CD8-positive, alpha-beta memory T cell (primary cell): ENCODE measurements around the gene RPUSD1. TPM values are rescaled to one million over a fixed set of nuclear protein-coding genes. Genes with fewer than 3 reads are reported as not detected.
"Not testable (repeated sequence)": the region's sequence is repeated elsewhere in the genome, so short reads cannot be mapped to it uniquely, and the experiment has no call there.

ENCODE experiments used
- CTCF ChIA-PET: fragments of 350-600 bp; sonication (Branson Sonifier 250); formaldehyde crosslinking; loops from one replicate; lab custom pipeline; 2021; ENCODE audit warnings: antibody characterized with exemption; lab: Charles Lee
- POLR2A ChIA-PET: fragments of 350-600 bp; sonication (Branson Sonifier 250); formaldehyde crosslinking; loops from one replicate; lab custom pipeline; 2021; ENCODE audit warnings: antibody characterized with exemption; lab: Charles Lee
- DNase-seq, 5 donors: peaks; one replicate each; pipeline versions ENCODE4 v3.0.0 to v3.0.0-alpha.2; 2020 to 2022; ENCODE audit warnings: mixed read lengths in 1 of 5
- H3K27ac ChIP-seq: one replicate; pipeline ENCODE4 v1.7.0; 2013; ENCODE audit warnings: low read depth, mild to moderate bottlenecking, low read length, moderate library complexity
- H3K27me3 ChIP-seq: 2 replicates; pipeline ENCODE4 v1.7.0; 2013; ENCODE audit warnings: low read length, mild to moderate bottlenecking; ENCODE audit not compliant: insufficient read depth, poor library complexity, severe bottlenecking
- H3K36me3 ChIP-seq: 2 replicates; pipeline ENCODE4 v1.7.0; 2013; ENCODE audit warnings: mild to moderate bottlenecking, low read length, moderate library complexity; ENCODE audit not compliant: insufficient read depth
- H3K4me1 ChIP-seq: 2 replicates; pipeline ENCODE4 v1.7.0; 2013; ENCODE audit warnings: mild to moderate bottlenecking, low read length, moderate library complexity; ENCODE audit not compliant: insufficient read depth
- H3K4me3 ChIP-seq: 2 replicates; pipeline ENCODE4 v1.7.0; 2013; ENCODE audit warnings: mild to moderate bottlenecking, low read length
- H3K9me3 ChIP-seq: 2 replicates; pipeline ENCODE4 v1.7.0; 2013; ENCODE audit warnings: mild to moderate bottlenecking, low read length
- H3K27ac Mint-ChIP-seq, 8 donors: one replicate each; pipeline ENCODE4 v1.8.0; 2020 to 2021; ENCODE audit warnings: mixed read lengths in 8 of 8, mild to moderate bottlenecking in 6 of 8, inconsistent platforms in 3 of 8, moderate library complexity in 3 of 8
- H3K27me3 Mint-ChIP-seq, 2 donors: one replicate each; pipeline ENCODE4 v1.8.0; 2020 to 2021; ENCODE audit warnings: mixed read lengths in 2 of 2, mild to moderate bottlenecking in 1 of 2, moderate library complexity in 1 of 2
- H3K36me3 Mint-ChIP-seq, 3 donors: one replicate each; pipeline ENCODE4 v1.8.0; 2020 to 2021; ENCODE audit warnings: mixed read lengths in 3 of 3, inconsistent platforms in 1 of 3, mild to moderate bottlenecking in 1 of 3
- H3K4me1 Mint-ChIP-seq, 3 donors: one replicate each; pipeline ENCODE4 v1.8.0; 2020 to 2021; ENCODE audit warnings: mixed read lengths in 3 of 3, inconsistent platforms in 1 of 3, mild to moderate bottlenecking in 1 of 3
- H3K4me3 Mint-ChIP-seq, 7 donors: one replicate each; pipeline ENCODE4 v1.8.0; 2020 to 2021; ENCODE audit warnings: mixed read lengths in 7 of 7, mild to moderate bottlenecking in 6 of 7, moderate library complexity in 4 of 7, inconsistent platforms in 2 of 7
- H3K9me3 Mint-ChIP-seq, 5 donors: one replicate each; pipeline ENCODE4 v1.8.0; 2020 to 2022; ENCODE audit warnings: mixed read lengths in 5 of 5, mild to moderate bottlenecking in 3 of 5, moderate library complexity in 2 of 5, inconsistent platforms in 1 of 5
- polyA plus RNA-seq: library from polyadenylated mRNA; unstranded; fragments of 300-500 nt; fragmentation: Illumina TruSeq; gene quantifications from one replicate; pipeline ENCODE4 v1.2.3, GENCODE V29; 2021
- total RNA-seq, 2 experiments: library from RNA; stranded (reverse); gene quantifications; one replicate each; pipeline ENCODE4 v1.2.3, GENCODE V29; 2021

Gene RPUSD1
- total and polyA plus RNA-seq, 3 experiments from 2014 or later, result 34.2 to 44.5 (median 40.2) TPM

DNA sequence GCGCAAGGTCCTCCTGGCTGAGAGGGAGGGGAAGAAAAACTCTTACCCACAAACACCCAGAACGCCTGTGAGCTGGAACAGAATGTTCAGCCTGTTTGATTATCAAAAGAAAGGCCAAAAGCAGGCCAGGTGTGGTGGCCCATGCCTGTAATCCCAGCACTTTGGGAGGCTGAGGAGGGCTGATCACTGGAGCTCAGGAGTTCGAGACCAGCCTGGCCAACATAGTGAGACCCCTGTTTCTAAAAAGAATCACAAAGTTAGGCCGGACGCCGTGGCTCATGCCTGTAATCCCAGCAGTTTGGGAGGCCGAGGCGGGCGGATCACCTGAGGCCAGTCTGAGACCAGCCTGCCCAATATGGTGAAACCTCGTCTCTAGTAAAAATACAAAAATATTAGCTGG lies 11.9 kb downstream of the RPUSD1 start:
- H3K36me3 Mint-ChIP-seq, H3K36me3 ChIP-seq, H3K9me3 ChIP-seq, H3K27ac Mint-ChIP-seq, H3K9me3 Mint-ChIP-seq, DNase-seq, H3K4me1 ChIP-seq, H3K4me3 ChIP-seq, POLR2A ChIA-PET, H3K27me3 ChIP-seq, H3K4me3 Mint-ChIP-seq, H3K27ac ChIP-seq, H3K4me1 Mint-ChIP-seq: not testable (repeated sequence)
- CTCF ChIA-PET, result interaction anchor here (1.7 kb wide), 1 partner anchor 64 kb away, joined by 4 read pairs; no protein-coding TSS in a partner anchor
- peaks cover 6 to 15% of the 10 kb centered on the region in 2 donors for H3K27me3 Mint-ChIP-seq

DNA sequence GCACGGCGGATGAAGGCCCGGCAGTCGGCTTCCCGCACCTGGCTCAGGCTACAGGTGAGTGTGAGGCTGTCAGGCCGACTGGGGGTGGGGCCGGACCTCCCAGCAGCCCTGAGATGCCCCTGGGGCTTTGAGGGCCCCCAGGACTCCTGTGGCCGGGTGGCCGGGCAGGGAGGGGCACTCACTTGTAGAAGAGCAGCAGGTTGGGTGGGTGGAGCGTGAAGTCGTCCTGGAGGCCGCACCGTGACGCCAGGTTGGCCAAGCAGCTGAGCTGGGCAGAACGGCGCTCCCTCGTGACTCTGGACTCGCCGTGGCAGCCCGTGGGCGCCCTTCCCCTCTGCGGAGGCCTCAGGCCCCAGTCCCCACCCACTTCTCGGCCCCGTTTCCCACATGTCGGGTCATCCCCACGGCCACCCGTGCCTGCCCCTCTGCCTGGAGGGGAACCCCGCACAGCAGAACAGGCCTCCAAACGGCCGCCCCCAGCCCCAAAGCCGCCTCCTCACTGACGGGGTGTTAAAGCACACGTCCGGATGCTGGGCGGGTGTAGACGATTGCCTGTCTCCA lies 12.9 kb downstream of the RPUSD1 start:
- H3K36me3 ChIP-seq, result no peaks in the 10 kb centered on the region
- Mint-ChIP-seq H3K27me3 (peaks cover 6 to 11% of the 10 kb centered on the region in 2 donors), H3K27ac (no peak overlapping the region), H3K36me3 (no peaks in the 10 kb centered on the region), H3K4me1 (peaks cover 0 to 3% (median 0%) of the 10 kb centered on the region in 3 donors), H3K9me3 (no peaks in the 10 kb centered on the region), H3K4me3 (no peak overlapping the region)
- H3K9me3 ChIP-seq, result no peaks in the 10 kb centered on the region
- ChIA-PET POLR2A (no interaction called here), CTCF (no interaction called here)
- no peaks in the 10 kb centered on the region for H3K27me3 ChIP-seq
- no peak for DNase-seq
- no peak overlapping the region for H3K4me3 ChIP-seq
- no peak overlapping the region for H3K27ac ChIP-seq
- no peaks in the 10 kb centered on the region for H3K4me1 ChIP-seq

DNA sequence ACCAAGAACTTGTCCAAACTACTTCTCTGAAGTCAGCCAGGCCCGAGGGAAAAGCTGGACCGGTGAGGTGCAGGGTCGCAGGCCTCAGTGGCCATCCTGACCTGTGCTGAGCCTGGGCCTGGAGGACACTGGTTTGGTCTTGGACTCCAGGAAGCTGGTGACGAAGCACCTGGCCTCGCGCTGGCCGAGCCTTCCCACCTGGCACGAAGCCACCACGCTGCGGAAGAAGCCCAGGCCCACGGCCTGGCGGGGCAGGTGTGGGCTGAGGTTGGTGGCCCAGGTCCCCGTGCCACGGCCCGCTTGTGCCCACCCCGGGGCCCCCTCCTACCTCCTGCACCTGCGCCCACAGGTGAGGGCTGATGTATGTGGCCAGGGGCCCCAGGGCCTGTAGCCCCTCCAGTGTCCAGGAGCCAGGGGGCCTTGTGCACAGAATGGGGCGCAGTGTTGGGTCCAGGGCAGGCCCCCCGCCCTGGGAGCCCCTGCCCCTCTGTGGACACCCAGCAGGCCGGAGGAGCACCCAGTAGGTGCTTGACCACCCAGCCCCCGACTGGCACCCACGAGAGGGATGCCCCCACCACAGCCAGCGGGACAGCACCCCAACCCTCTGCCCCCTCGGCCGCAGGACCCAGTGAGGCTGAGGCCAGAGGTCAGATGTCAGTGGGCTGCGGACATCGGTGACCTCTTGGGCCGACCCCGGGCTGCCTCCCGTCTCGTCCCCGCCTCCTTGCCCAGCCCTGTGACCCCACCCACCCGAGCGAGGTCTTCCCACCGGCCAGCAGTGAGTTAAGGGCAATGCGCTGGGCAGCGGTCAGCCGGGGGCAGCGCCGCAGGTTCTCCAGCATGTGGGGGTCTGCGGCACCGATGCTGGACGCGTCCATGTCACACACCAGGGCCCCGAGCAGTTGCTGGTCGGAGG lies 13.8 kb downstream of the RPUSD1 start:
- CTCF ChIA-PET, result no interaction called here
- no peak overlapping the region for H3K4me3 ChIP-seq
- H3K27me3 ChIP-seq, result no peaks in the 10 kb centered on the region
- Mint-ChIP-seq H3K36me3 (no peaks in the 10 kb centered on the region), H3K9me3 (no peaks in the 10 kb centered on the region), H3K27ac (no peak overlapping the region), H3K4me3 (no peak overlapping the region), H3K4me1 (peaks cover 0 to 3% (median 0%) of the 10 kb centered on the region in 3 donors), H3K27me3 (peaks cover 6 to 10% of the 10 kb centered on the region in 2 donors)
- no peak overlapping the region for H3K27ac ChIP-seq
- H3K36me3 ChIP-seq, result no peaks in the 10 kb centered on the region
- no peak for DNase-seq
- POLR2A ChIA-PET, result interaction anchor here (0.6 kb wide), 1 partner anchor 11 kb away, joined by 3 read pairs; no protein-coding TSS in a partner anchor
- H3K4me1 ChIP-seq, result no peaks in the 10 kb centered on the region
- no peaks in the 10 kb centered on the region for H3K9me3 ChIP-seq

DNA sequence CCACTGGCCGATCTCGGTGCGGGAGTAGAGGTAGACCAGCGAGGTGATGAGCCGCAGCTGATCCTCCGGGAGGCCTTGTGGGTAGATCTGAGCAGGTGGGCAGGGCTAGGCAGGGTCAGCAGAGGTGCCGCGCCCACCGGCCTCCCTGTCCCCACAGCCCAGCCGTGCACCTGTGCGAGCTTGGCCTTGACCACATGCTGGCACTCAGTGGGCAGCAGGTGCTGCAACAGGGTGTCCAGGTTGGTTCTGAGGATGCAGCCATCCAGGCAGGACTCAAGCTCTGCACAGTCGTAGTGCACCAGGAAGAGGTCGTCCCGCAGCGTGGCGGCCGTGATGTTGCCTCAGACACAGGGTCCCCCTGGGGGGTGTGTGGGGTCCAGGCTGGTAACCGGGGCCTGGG lies 15.2 kb downstream of the RPUSD1 start:
- Mint-ChIP-seq H3K27ac (no peak overlapping the region), H3K27me3 (peaks cover 6 to 9% of the 10 kb centered on the region in 2 donors), H3K9me3 (no peaks in the 10 kb centered on the region), H3K4me1 (peaks cover 0 to 3% (median 0%) of the 10 kb centered on the region in 3 donors), H3K36me3 (no peaks in the 10 kb centered on the region), H3K4me3 (no peak overlapping the region)
- DNase-seq, result no peak
- no peak overlapping the region for H3K4me3 ChIP-seq
- ChIA-PET CTCF (interaction anchor here (0.7 kb wide), 1 partner anchor 9 kb away, joined by 4 read pairs; no protein-coding TSS in a partner anchor), POLR2A (interaction anchor here (0.8 to 0.9 kb wide), 2 partner anchors 12 to 28 kb away, joined by 3 to 6 read pairs; no protein-coding TSS in a partner anchor)
- no peaks in the 10 kb centered on the region for H3K4me1 ChIP-seq
- no peak overlapping the region for H3K27ac ChIP-seq
- no peaks in the 10 kb centered on the region for H3K36me3 ChIP-seq
- no peaks in the 10 kb centered on the region for H3K27me3 ChIP-seq
- H3K9me3 ChIP-seq, result no peaks in the 10 kb centered on the region

DNA sequence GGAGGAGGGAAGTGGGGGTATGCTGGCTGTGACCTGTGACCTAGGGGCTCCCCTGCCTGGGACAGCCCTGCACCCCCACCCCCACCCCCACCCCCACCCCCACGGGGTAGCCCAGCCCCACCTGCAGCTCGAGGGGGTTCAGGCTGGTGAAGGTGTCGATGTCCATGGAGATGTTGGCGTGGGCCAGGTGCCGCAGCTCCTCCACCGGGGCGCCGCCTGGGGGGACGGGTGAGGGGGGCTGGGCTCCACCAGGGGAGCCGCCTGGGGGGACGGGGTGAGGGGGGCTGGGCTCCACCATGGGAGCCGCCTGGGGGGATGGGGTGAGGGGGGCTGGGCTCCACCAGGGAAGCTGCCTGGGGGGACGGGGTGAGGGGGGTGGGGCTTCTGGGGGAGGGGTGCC lies 17.8 kb downstream of the RPUSD1 start:
- Histone ChIP-seq H3K27ac (no peak overlapping the region), H3K9me3 (no peaks in the 10 kb centered on the region), H3K36me3 (no peaks in the 10 kb centered on the region), H3K4me1 (no peaks in the 10 kb centered on the region), H3K4me3 (no peak overlapping the region), H3K27me3 (no peaks in the 10 kb centered on the region)
- Mint-ChIP-seq H3K27me3 (no peaks in the 10 kb centered on the region), H3K36me3 (no peaks in the 10 kb centered on the region), H3K4me3 (no peak overlapping the region), H3K4me1 (no peaks in the 10 kb centered on the region), H3K9me3 (no peaks in the 10 kb centered on the region), H3K27ac (no peak overlapping the region)
- CTCF ChIA-PET, result no interaction called here
- POLR2A ChIA-PET, result no interaction called here
- no peak for DNase-seq

DNA sequence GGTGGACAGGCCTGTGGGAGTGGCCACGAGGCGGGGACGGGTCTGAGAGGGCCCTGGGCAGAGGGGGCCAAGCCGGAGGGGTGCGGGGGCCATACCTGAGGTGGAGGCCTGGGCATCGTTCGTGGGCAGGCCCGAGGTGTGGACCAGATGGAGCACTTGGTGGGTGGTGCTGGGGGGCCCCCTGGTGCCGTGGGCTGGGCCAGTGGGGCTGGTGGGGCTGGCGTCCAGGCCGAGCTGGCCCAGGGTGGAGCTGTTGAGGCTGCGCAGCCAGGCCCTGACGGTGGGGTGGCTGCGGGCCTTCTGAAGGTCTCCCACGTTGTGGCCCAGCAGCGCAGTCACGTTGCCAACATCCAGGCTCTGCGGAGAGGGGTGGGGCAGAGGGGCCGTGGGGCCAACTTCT lies 18.2 kb downstream of the RPUSD1 start:
- Mint-ChIP-seq H3K9me3 (no peaks in the 10 kb centered on the region), H3K4me3 (no peak overlapping the region), H3K27me3 (no peaks in the 10 kb centered on the region), H3K36me3 (no peaks in the 10 kb centered on the region), H3K27ac (no peak overlapping the region), H3K4me1 (no peaks in the 10 kb centered on the region)
- Histone ChIP-seq H3K27ac (no peak overlapping the region), H3K4me1 (no peaks in the 10 kb centered on the region), H3K36me3 (no peaks in the 10 kb centered on the region), H3K27me3 (no peaks in the 10 kb centered on the region), H3K9me3 (no peaks in the 10 kb centered on the region), H3K4me3 (no peak overlapping the region)
- ChIA-PET POLR2A (no interaction called here), CTCF (interaction anchor here (1.0 kb wide), 1 partner anchor 15 kb away, joined by 3 read pairs; no protein-coding TSS in a partner anchor)
- DNase-seq, result no peak

DNA sequence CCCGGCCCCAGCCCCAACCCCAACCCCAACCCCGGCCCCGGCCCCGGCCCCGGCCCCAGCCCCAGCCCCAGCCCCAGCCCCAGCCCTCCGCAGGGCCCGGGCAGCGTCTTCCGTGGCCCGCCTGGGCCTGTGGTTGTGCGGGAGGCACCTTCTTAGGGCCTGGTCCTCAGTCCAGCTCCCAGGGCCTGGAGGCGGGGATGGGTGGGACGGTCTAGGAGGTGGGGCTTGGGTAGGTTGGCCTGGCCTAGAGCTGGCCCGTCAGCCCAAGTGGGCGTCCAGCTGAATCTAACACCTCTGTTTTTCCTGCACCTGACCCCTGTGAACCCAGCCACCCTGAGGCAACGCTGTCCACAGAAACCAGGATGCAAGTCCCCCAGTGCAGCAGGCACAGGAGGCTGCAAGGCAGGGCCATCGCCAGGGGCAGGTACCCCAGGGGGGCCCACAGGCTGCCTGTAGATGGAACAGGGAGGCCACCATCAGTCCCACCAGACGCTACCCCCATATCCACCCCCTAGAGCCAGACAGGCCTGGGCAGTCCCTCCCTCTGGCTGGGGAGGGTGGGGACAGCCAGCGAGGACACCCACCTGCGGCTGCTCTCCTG lies 18.9 kb downstream of the RPUSD1 start:
- no peak overlapping the region for H3K27ac ChIP-seq
- no peaks in the 10 kb centered on the region for H3K4me1 Mint-ChIP-seq
- no peak for DNase-seq
- no peaks in the 10 kb centered on the region for H3K4me1 ChIP-seq
- H3K27ac Mint-ChIP-seq, result no peak overlapping the region
- H3K27me3 ChIP-seq, result no peaks in the 10 kb centered on the region
- no peak overlapping the region for H3K4me3 Mint-ChIP-seq
- POLR2A ChIA-PET, result no interaction called here
- CTCF ChIA-PET, result interaction anchor here (1.0 kb wide), 1 partner anchor 16 kb away, joined by 3 read pairs; no protein-coding TSS in a partner anchor
- H3K4me3 ChIP-seq, result no peak overlapping the region
- H3K36me3 ChIP-seq, result no peaks in the 10 kb centered on the region
- H3K9me3 Mint-ChIP-seq, result no peaks in the 10 kb centered on the region
- no peaks in the 10 kb centered on the region for H3K9me3 ChIP-seq
- no peaks in the 10 kb centered on the region for H3K36me3 Mint-ChIP-seq
- no peaks in the 10 kb centered on the region for H3K27me3 Mint-ChIP-seq

DNA sequence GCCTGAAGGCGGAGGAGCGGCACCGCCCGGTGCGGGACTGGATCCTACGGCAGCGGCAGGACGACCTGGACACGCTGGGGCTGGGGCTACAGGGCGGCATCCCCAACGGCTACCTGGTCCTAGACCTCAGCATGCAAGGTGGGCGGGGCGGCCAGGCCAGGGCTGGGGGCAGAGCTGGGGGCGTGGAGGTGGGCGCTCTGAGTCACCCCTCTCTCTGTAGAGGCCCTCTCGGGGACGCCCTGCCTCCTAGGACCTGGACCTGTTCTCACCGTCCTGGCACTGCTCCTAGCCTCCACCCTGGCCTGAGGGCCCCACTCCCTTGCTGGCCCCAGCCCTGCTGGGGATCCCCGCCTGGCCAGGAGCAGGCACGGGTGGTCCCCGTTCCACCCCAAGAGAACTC lies 19.8 kb downstream of the RPUSD1 start:
- ChIA-PET CTCF (no interaction called here), POLR2A (no interaction called here)
- Histone ChIP-seq H3K4me3 (no peak overlapping the region), H3K27me3 (no peaks in the 10 kb centered on the region), H3K36me3 (no peaks in the 10 kb centered on the region), H3K4me1 (no peaks in the 10 kb centered on the region), H3K9me3 (no peaks in the 10 kb centered on the region), H3K27ac (no peak overlapping the region)
- Mint-ChIP-seq H3K4me3 (no peak overlapping the region), H3K27me3 (no peaks in the 10 kb centered on the region), H3K9me3 (no peaks in the 10 kb centered on the region), H3K36me3 (no peaks in the 10 kb centered on the region), H3K4me1 (no peaks in the 10 kb centered on the region), H3K27ac (no peak overlapping the region)
- DNase-seq, result peak in 1 of 5 donors; percentile 42
